Stimulated activated naive CD8-positive, alpha-beta T cell treated with anti-CD3 and anti-CD28 coated beads, Interleukin-15, Interleukin-2, amounts not matched to agents 100 U/mL and 50 U/mL, for 24 hours (primary cell): ENCODE measurements around the gene CCDC81.
"Not testable (repeated sequence)": the region's sequence is repeated elsewhere in the genome, so short reads cannot be mapped to it uniquely, and the experiment has no call there.

Experiments used
- ATAC-seq: fragments of 150-1000 bp; cut with Tn5 transposase; one replicate; pipeline ENCODE4 v1.10.0; 2021
- DNase-seq: peaks from one replicate; pipeline ENCODE4 v3.0.0; 2021

Gene CCDC81

GRCh38 chr11:86374586-86374985 is at the start of gene CCDC81:
Gene CCDC81, plus strand, starts transcription at chr11:86374887. Its CDS starts 277 bp downstream, at chr11:86375164.
- DNase-seq, result no peak
- no peak for ATAC-seq

- DNase-seq, result no peak
- no peak for ATAC-seq
Observed at GRCh38 chr11:86335131-86335767, 39.4 kb upstream of the CCDC81 start.

- no peak for DNase-seq
- ATAC-seq, result no peak
Observed at GRCh38 chr11:86337227-86337626, 37.5 kb upstream of the CCDC81 start.

- ATAC-seq (no peak), DNase-seq (no peak)
Observed at GRCh38 chr11:86341382-86341781, 33.3 kb upstream of the CCDC81 start.

GRCh38 chr11:86346513-86346912 is 28.2 kb upstream of the CCDC81 start:
- DNase-seq (no peak), ATAC-seq (no peak)

GRCh38 chr11:86355256-86355655 is 19.4 kb upstream of the CCDC81 start:
- ATAC-seq (no peak), DNase-seq (no peak)

GRCh38 chr11:86357412-86357811 is 17.3 kb upstream of the CCDC81 start:
- DNase-seq, result not testable (repeated sequence)

GRCh38 chr11:86358720-86359119 is 16.0 kb upstream of the CCDC81 start:
- ATAC-seq (no peak), DNase-seq (no peak)

More at GRCh38 chr11:86357412-86357811, 17.3 kb upstream of the CCDC81 start:
- ATAC-seq, result not testable (repeated sequence)

GRCh38 chr11:86360775-86361395 is 13.8 kb upstream of the CCDC81 start:
- DNase-seq (no peak), ATAC-seq (no peak)

GRCh38 chr11:86363424-86363823 is 11.3 kb upstream of the CCDC81 start:
- DNase-seq (no peak), ATAC-seq (no peak)

GRCh38 chr11:86365546-86365945 is 9.1 kb upstream of the CCDC81 start:
- no peak for DNase-seq
- ATAC-seq, result no peak

GRCh38 chr11:86369668-86370067 is 5.0 kb upstream of the CCDC81 start:
- DNase-seq, result no peak

GRCh38 chr11:86370171-86370570 is 4.5 kb upstream of the CCDC81 start:
- ATAC-seq (no peak), DNase-seq (no peak)

More at GRCh38 chr11:86369668-86370067, 5.0 kb upstream of the CCDC81 start:
- no peak for ATAC-seq

GRCh38 chr11:86370922-86371594 is 3.6 kb upstream of the CCDC81 start:
- DNase-seq (no peak), ATAC-seq (no peak)

GRCh38 chr11:86372041-86372440 is 2.6 kb upstream of the CCDC81 start:
- ATAC-seq (no peak), DNase-seq (no peak)

- DNase-seq, result no peak
- ATAC-seq, result no peak
Observed at GRCh38 chr11:86372586-86372985, 2.1 kb upstream of the CCDC81 start.

GRCh38 chr11:86374069-86374468 is 618 bp upstream of the CCDC81 start:
- no peak for DNase-seq
- ATAC-seq, result no peak

GRCh38 chr11:86377972-86378371 is 3.3 kb downstream of the CCDC81 start:
- no peak for DNase-seq
- ATAC-seq, result no peak

GRCh38 chr11:86380295-86381059 is 5.8 kb downstream of the CCDC81 start:
- ATAC-seq (no peak), DNase-seq (no peak)

GRCh38 chr11:86383041-86383955 is 8.6 kb downstream of the CCDC81 start:
- no peak for DNase-seq
- no peak for ATAC-seq

- DNase-seq (no peak), ATAC-seq (no peak)
Observed at GRCh38 chr11:86386283-86386682, 11.6 kb downstream of the CCDC81 start.

- no peak for DNase-seq
- no peak for ATAC-seq
Observed at GRCh38 chr11:86386746-86387145, 12.1 kb downstream of the CCDC81 start.
